ENCODE measurements around the gene TLR7. TPM values are rescaled to one million over a fixed set of nuclear protein-coding genes. Genes with fewer than 3 reads are reported as not detected.

The TLR7 gene
- total RNA-seq, 3 donors from 2014 or later = 0.72 to 1.7 (median 0.81) TPM

DNA sequence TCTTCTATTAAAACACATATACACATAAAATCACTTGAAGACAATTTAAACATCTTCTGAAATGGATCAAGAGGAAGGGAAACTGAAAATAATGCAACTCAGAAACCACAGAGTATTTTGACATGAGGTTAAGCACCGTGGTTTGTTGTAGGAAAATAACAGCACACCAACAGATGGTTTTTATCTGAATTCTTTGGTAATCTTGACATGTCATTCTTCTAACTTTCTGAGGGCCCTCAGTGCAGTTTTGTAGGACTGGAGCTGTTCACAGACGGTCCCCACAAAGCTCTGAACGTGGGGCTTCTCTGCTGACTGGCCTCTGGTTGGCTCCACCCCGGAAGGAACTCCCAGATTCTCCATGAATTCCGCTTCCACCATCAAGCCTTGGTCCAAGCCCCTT, 23.6 kb downstream of the TLR7 start:
- Histone ChIP-seq H3K36me3 (ENCODE audit: low read depth) (no peaks in the 10 kb centered on the region), H3K4me3 (no peak overlapping the region), H3K4me1 (ENCODE audit: low read depth) (no peaks in the 10 kb centered on the region), H3K9me3 (no peaks in the 10 kb centered on the region)
- DNase-seq = no peak
- TF ChIP-seq CTCF (IDR thresholded peaks at IDR 0.05) = no peak
- ATAC-seq = no peak
- intact Hi-C loops (cut with DNase I, micrococcal nuclease) = loop anchor here in 1 of 2 donors (10.0 kb wide), 1 partner anchor 76 kb away; no protein-coding TSS in a partner anchor

- TF ChIP-seq CTCF (IDR thresholded peaks at IDR 0.05) = no peak
- H3K4me1 ChIP-seq (ENCODE audit: low read depth) = no peaks in the 10 kb centered on the region
- H3K9me3 ChIP-seq = no peaks in the 10 kb centered on the region
- H3K4me3 ChIP-seq = no peak overlapping the region
- DNase-seq = no peak
- ATAC-seq = no peak
- intact Hi-C loops (cut with DNase I, micrococcal nuclease) = loop anchor here in 1 of 2 donors (10.0 kb wide), 1 partner anchor 76 kb away; no protein-coding TSS in a partner anchor
- H3K36me3 ChIP-seq (ENCODE audit: low read depth) = no peaks in the 10 kb centered on the region
Measured at GRCh38 chrX:12891171-12891570, 24.3 kb downstream of the TLR7 start.

DNA sequence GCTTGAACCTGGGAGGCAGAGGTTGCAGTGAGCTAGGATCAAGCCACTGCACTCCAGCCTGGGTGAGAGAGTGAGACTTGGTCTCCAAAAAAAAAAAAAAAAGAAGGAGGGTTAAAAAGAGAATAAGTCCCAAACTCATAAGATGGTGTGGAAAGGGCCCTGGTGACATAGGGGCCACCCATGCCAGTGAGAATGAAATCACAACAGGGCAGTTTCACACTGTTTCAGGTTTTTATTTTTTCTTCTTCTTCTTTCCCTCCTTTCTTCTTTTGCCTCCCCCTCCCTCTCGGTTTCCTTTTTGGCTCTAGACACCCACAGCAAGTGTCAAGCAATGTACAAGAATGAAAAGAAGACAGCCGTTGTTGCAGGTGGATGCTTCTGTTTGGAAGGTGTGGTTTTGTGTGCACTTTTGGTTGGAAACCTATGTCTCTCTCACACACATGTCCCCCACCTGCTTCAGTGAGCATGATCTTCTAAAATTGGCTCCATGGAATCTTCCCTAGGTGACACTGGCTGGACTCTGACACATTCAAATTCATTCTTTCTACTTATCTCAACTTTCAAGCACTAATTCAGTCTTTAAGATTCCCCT, 25.1 kb downstream of the TLR7 start:
- Histone ChIP-seq H3K36me3 (ENCODE audit: low read depth) (no peaks in the 10 kb centered on the region), H3K4me3 (no peak overlapping the region), H3K9me3 (no peaks in the 10 kb centered on the region), H3K4me1 (ENCODE audit: low read depth) (no peaks in the 10 kb centered on the region)
- ATAC-seq = no peak
- intact Hi-C loops (cut with DNase I, micrococcal nuclease) = loop anchor here in 1 of 2 donors (10.0 kb wide), 1 partner anchor 77 kb away; no protein-coding TSS in a partner anchor
- no peak for TF ChIP-seq CTCF (IDR thresholded peaks at IDR 0.05)
- no peak for DNase-seq

DNA sequence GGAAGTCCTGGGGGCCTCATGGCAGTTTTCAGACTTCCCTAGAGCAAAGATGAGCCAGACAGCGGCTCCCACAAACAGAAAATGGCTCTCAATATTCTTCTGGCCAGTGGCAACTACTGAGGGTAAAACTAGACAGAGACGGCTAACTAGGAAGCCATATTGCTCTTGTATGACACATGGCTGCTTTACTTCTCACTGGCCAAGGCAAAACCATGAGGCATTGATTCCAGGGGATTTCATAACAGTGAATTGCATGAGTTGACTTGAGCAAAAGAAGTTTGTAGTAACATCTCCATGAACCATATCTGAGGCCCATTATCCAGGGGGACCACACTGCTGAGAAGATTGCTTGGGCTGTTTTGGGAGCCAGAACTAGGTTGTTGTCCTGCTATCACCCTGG, 25.8 kb downstream of the TLR7 start:
- no peak for TF ChIP-seq CTCF (IDR thresholded peaks at IDR 0.05)
- no peaks in the 10 kb centered on the region for H3K9me3 ChIP-seq
- DNase-seq = no peak
- intact Hi-C loops (cut with DNase I, micrococcal nuclease) = loop anchor here in 1 of 2 donors (10.0 kb wide), 1 partner anchor 78 kb away; no protein-coding TSS in a partner anchor
- H3K4me1 ChIP-seq (ENCODE audit: low read depth) = no peaks in the 10 kb centered on the region
- no peaks in the 10 kb centered on the region for H3K36me3 ChIP-seq (ENCODE audit: low read depth)
- no peak overlapping the region for H3K4me3 ChIP-seq
- ATAC-seq = no peak

GRCh38 chrX:12894074-12895030, 27.5 kb downstream of the TLR7 start:
- H3K9me3 ChIP-seq = no peaks in the 10 kb centered on the region
- DNase-seq = peak in 2 of 3 donors; percentile 53 to 73
- no peaks in the 10 kb centered on the region for H3K4me1 ChIP-seq (ENCODE audit: low read depth)
- intact Hi-C loops (cut with DNase I, micrococcal nuclease) = loop anchor here in 1 of 2 donors (10.0 kb wide), 1 partner anchor 80 kb away; no protein-coding TSS in a partner anchor
- peak; percentile 57 for ATAC-seq
- H3K36me3 ChIP-seq (ENCODE audit: low read depth) = no peaks in the 10 kb centered on the region
- no peak overlapping the region for H3K4me3 ChIP-seq
- no peak for TF ChIP-seq CTCF (IDR thresholded peaks at IDR 0.05)
